Measurements from ENCODE around the gene PPOX.

Gene PPOX

GRCh38 chr1:161177112-161177935, 11.1 kb downstream of the PPOX start, which contains the start of gene B4GALT3:
B4GALT3 (minus strand) TSS chr1:161177507; CDS start chr1:161176060, 1,447 bp downstream.
- DNase-seq, result peak; percentile 56

GRCh38 chr1:161177936-161178244, 11.7 kb downstream of the PPOX start:
- DNase-seq, result no peak

GRCh38 chr1:161179698-161180097, 13.5 kb downstream of the PPOX start:
- DNase-seq, result no peak

GRCh38 chr1:161180639-161181038, 14.4 kb downstream of the PPOX start:
- DNase-seq, result no peak

GRCh38 chr1:161182214-161182613, 16.0 kb downstream of the PPOX start:
- DNase-seq, result no peak

- DNase-seq, result peak; percentile 99
These were observed 19.1 kb downstream of the PPOX start for GRCh38 chr1:161185282-161185682.

GRCh38 chr1:161185732-161186311, 19.6 kb downstream of the PPOX start:
- peak; percentile 49 for DNase-seq

GRCh38 chr1:161187311-161187710, 21.1 kb downstream of the PPOX start:
- no peak for DNase-seq

GRCh38 chr1:161188381-161188780, 22.2 kb downstream of the PPOX start:
- DNase-seq, result no peak

- DNase-seq, result no peak
These were observed 22.8 kb downstream of the PPOX start for GRCh38 chr1:161189036-161189435.

GRCh38 chr1:161190962-161191521, 24.8 kb downstream of the PPOX start:
- no peak for DNase-seq

GRCh38 chr1:161191971-161192370, 25.7 kb downstream of the PPOX start:
- no peak for DNase-seq

GRCh38 chr1:161192476-161193465, 26.5 kb downstream of the PPOX start:
- DNase-seq, result peak; percentile 36

- DNase-seq, result no peak
These were observed 27.5 kb downstream of the PPOX start for GRCh38 chr1:161193561-161194235.

GRCh38 chr1:161195171-161195570, 28.9 kb downstream of the PPOX start:
- DNase-seq, result no peak

GRCh38 chr1:161196111-161196510, 29.9 kb downstream of the PPOX start:
- no peak for DNase-seq

GRCh38 chr1:161196521-161197451, 30.6 kb downstream of the PPOX start:
- no peak for DNase-seq

GRCh38 chr1:161197560-161198193, 31.5 kb downstream of the PPOX start:
- DNase-seq, result no peak

- peak; percentile 48 for DNase-seq
These were observed 32.1 kb downstream of the PPOX start for GRCh38 chr1:161198194-161198896.

GRCh38 chr1:161198897-161199431, 32.7 kb downstream of the PPOX start, which contains the start of gene ADAMTS4:
ADAMTS4 (minus strand) TSS chr1:161199054; CDS start chr1:161198627, 427 bp downstream.
- peak; percentile 19 for DNase-seq
